HepG2 (cell line): ENCODE data around the gene MRPS7. TPM values are rescaled to one million over a fixed set of nuclear protein-coding genes. Genes with fewer than 3 reads are reported as not detected.

Source experiments
- CHCHD3 ChIP-seq: sonication (generic); formaldehyde crosslinking; IDR thresholded peaks from 2 replicates; pipeline ENCODE4 v1.8.0; 2022; ENCODE audit warnings: mild to moderate bottlenecking, missing genetic modification reagents, moderate library complexity
- DNMT3B ChIP-seq: conservative IDR thresholded peaks from 2 replicates; pipeline ENCODE4 v1.6.1; 2016; ENCODE audit warnings: missing biosample characterization, control low read depth
- ELF1 ChIP-seq: sonication (generic); formaldehyde crosslinking; IDR thresholded peaks from 2 replicates; pipeline ENCODE4 v1.4.0; 2020; ENCODE audit warnings: missing genetic modification reagents
- EP300 ChIP-seq, 3 experiments: sonication (generic) in 1 of 3; formaldehyde crosslinking in 1 of 3; IDR thresholded peaks; 2 replicates each; pipeline versions ENCODE4 v1.5.1 to v1.6.1; 2011 to 2020; ENCODE audit warnings: low read depth in 2 of 3, low read length in 2 of 3, borderline replicate concordance in 1 of 3, improper control_type of control experiment in 1 of 3, mild to moderate bottlenecking in 1 of 3, missing genetic modification reagents in 1 of 3, moderate library complexity in 1 of 3
- GLI4 ChIP-seq: sonication (generic); formaldehyde crosslinking; IDR thresholded peaks from 2 replicates; pipeline ENCODE4 v1.5.1; 2020; ENCODE audit warnings: missing genetic modification reagents, mild to moderate bottlenecking, moderate library complexity, borderline replicate concordance
- MYNN ChIP-seq: sonication (generic); formaldehyde crosslinking; IDR thresholded peaks from 2 replicates; pipeline ENCODE4 v1.4.0; 2020; ENCODE audit warnings: mild to moderate bottlenecking, low read depth, missing genetic modification reagents
- MYPOP ChIP-seq: sonication (generic); formaldehyde crosslinking; IDR thresholded peaks from 2 replicates; pipeline ENCODE4 v1.8.1; 2023; ENCODE audit warnings: mild to moderate bottlenecking, moderate library complexity, missing genetic modification reagents
- NFIC ChIP-seq: IDR thresholded peaks from 2 replicates; pipeline ENCODE4 v1.6.1; 2012; ENCODE audit warnings: mild to moderate bottlenecking, low read length, inconsistent platforms
- NFKBIZ ChIP-seq: IDR thresholded peaks from 2 replicates; pipeline ENCODE4 v1.6.1; 2018; ENCODE audit warnings: missing genetic modification reagents, missing compliant biosample characterization
- PTBP1 ChIP-seq: fragments of 200-400 bp; formaldehyde crosslinking; IDR thresholded peaks from 2 replicates; pipeline ENCODE4 v1.6.1; 2018; ENCODE audit warnings: low read length, low read depth; ENCODE audit not compliant: poor library complexity, severe bottlenecking
- TCF12 ChIP-seq, 2 experiments: fragments of 450-650 bp in 1 of 2; sonication (generic) in 1 of 2; formaldehyde crosslinking in 1 of 2; IDR thresholded peaks; 2 replicates each; pipeline versions ENCODE4 v1.6.1 to v1.8.0; 2017 to 2022; ENCODE audit warnings: antibody characterized with exemption in 1 of 2, mild to moderate bottlenecking in 1 of 2, missing genetic modification reagents in 1 of 2, moderate library complexity in 1 of 2
- TFAP4 ChIP-seq: sonication (generic); IDR thresholded peaks from 2 replicates; pipeline ENCODE4 v1.6.1; 2016; ENCODE audit warnings: low read depth, borderline replicate concordance
- TOPORS ChIP-seq: sonication (generic); formaldehyde crosslinking; IDR thresholded peaks from 2 replicates; pipeline ENCODE4 v1.8.0; 2023; ENCODE audit warnings: mild to moderate bottlenecking, missing genetic modification reagents
- ZBTB4 ChIP-seq: sonication (generic); formaldehyde crosslinking; IDR thresholded peaks from 2 replicates; pipeline ENCODE4 v1.4.0; 2020; ENCODE audit warnings: missing genetic modification reagents, mild to moderate bottlenecking, borderline replicate concordance
- ZNF18 ChIP-seq: sonication (generic); formaldehyde crosslinking; IDR thresholded peaks from 2 replicates; pipeline ENCODE4 v1.8.0; 2022; ENCODE audit warnings: mild to moderate bottlenecking, missing genetic modification reagents; ENCODE audit not compliant: insufficient replicate concordance
- polyA plus RNA-seq, 8 experiments: library from polyadenylated mRNA; depleted of rRNA in 3 of 8; stranded (reverse) in 7 of 8; unstranded in 1 of 8; fragments of >200 nt; fragmentation: Illumina TruSeq in 4 of 8; extraction: Trizol in 4 of 8; gene quantifications; 2 replicates each; pipeline versions ENCODE4 v1.2.1 to v1.2.3, GENCODE V29; 2011 to 2016; ENCODE audit warnings: low read depth in 4 of 8, missing spikeins in 1 of 8, mixed read lengths in 1 of 8; ENCODE audit not compliant: insufficient read depth in 1 of 8
- total RNA-seq, 5 experiments: library from RNA; depleted of rRNA; stranded (reverse); fragments of >200 nt; fragmentation: Illumina TruSeq; extraction: Trizol; gene quantifications; 2 replicates each; pipeline ENCODE4 v1.2.3, GENCODE V29; 2016; ENCODE audit warnings: low read depth in 1 of 5

Gene MRPS7
- total and polyA plus RNA-seq, 2 of the 13 experiments (the other 11 are each of a cell fraction or from before 2014, with no cell fraction given) = 97.0 to 162 TPM

GRCh38 chr17:75267411-75268232 is 5.9 kb downstream of the MRPS7 start (continued):
- TF ChIP-seq TCF12 (IDR thresholded peaks at IDR 0.05) (no peak), TCF12 (CRISPR knock-in tag; IDR thresholded peaks at IDR 0.05) (no peak), EP300 (IDR thresholded peaks at IDR 0.05; ENCODE audit: low read depth in 2 of 2, low read length in 2 of 2) (0 out of 4 replicates have a peak, but pooled peaks of 1 of the 2 experiments have one; percentile 20), EP300 (CRISPR knock-in tag; IDR thresholded peaks at IDR 0.05; ENCODE audit: borderline replicate concordance) (no peak), TFAP4 (peak; percentile 61; the same call in 1 of the 2 replicates), ELF1 (CRISPR knock-in tag) (peak; percentile 29; the same call in 1 of the 2 replicates), ZBTB4 (CRISPR knock-in tag) (peak; percentile 93; the same call in 1 of the 2 replicates), MYPOP (CRISPR knock-in tag) (no peak), MYNN (CRISPR knock-in tag) (peak; percentile 72; the same call in 1 of the 2 replicates), DNMT3B (no peak), NFKBIZ (peak; percentile 60; the same call in 1 of the 2 replicates), TOPORS (CRISPR knock-in tag) (peak; percentile 76), GLI4 (CRISPR knock-in tag) (peak; percentile 76; the same call in 1 of the 2 replicates), PTBP1 (no peak), NFIC (no peak; the same call in 1 of the 2 replicates), CHCHD3 (CRISPR knock-in tag) (no peak), ZNF18 (CRISPR knock-in tag) (no peak)
